PC-3 (cell line): Measurements from ENCODE around the gene PPP1R12A. TPM values are rescaled to one million over a fixed set of nuclear protein-coding genes. Genes with fewer than 3 reads are reported as not detected.
A peak's percentile ranks its signal among the peaks of the same experiment; 100 is the strongest.
"Not testable (repeated sequence)": the region's sequence is repeated elsewhere in the genome, so short reads cannot be mapped to it uniquely, and the experiment has no call there.

Experiments
- ATAC-seq: fragments of 200-7000 bp; cut with Tn5 transposase; 2 replicates; pipeline ENCODE4 v1.9.1; 2020; ENCODE audit warnings: mild to moderate bottlenecking, moderate library complexity
- BruUV-seq: library from RNA; stranded (reverse); fragments of 400-500 nt; replicated peaks from 2 replicates; lab custom pipeline; 2021; lab: Mats Ljungman, UMichigan
- CTCF ChIA-PET: fragments of 300-600 bp; sonication (Branson Sonifier 250); formaldehyde crosslinking; loops from one replicate; lab custom pipeline; 2022; ENCODE audit warnings: antibody characterized with exemption; lab: Charles Lee
- POLR2A ChIA-PET: fragments of 300-600 bp; sonication (Branson Sonifier 250); formaldehyde crosslinking; loops from one replicate; lab custom pipeline; 2022; ENCODE audit warnings: antibody characterized with exemption; ENCODE audit not compliant: unreplicated experiment; lab: Charles Lee
- DNase-seq: peaks from one replicate; pipeline ENCODE4 v3.0.0-alpha.2; 2015
- H2AFZ ChIP-seq: fragments of 300-600 bp; sonication (generic); 2 replicates; pipeline ENCODE4 v1.6.0; 2016; ENCODE audit warnings: antibody characterized with exemption, low read length
- H3F3A ChIP-seq: fragments of 300-600 bp; sonication (generic); one replicate; pipeline ENCODE4 v1.6.0; 2017; ENCODE audit warnings: antibody characterized with exemption, low read length, control low read depth, mild to moderate bottlenecking; ENCODE audit not compliant: unreplicated experiment
- H3K27ac ChIP-seq: fragments of 300-600 bp; sonication (generic); 2 replicates; pipeline ENCODE4 v1.5.1; 2016; ENCODE audit warnings: mild to moderate bottlenecking, low read length
- H3K27me3 ChIP-seq: fragments of 300-600 bp; sonication (generic); 2 replicates; pipeline ENCODE4 v1.6.1; 2016; ENCODE audit warnings: low read length, mixed read lengths
- H3K36me3 ChIP-seq: fragments of 300-600 bp; sonication (generic); 2 replicates; pipeline ENCODE4 v1.6.1; 2016; ENCODE audit warnings: low read depth, mixed run types, low read length, mixed read lengths
- H3K4me1 ChIP-seq: fragments of 300-600 bp; sonication (generic); 2 replicates; pipeline ENCODE4 v1.5.1; 2016; ENCODE audit warnings: low read length; ENCODE audit not compliant: insufficient read depth
- H3K4me2 ChIP-seq: fragments of 300-600 bp; sonication (generic); 2 replicates; pipeline ENCODE4 v1.6.0; 2016; ENCODE audit warnings: low read length
- H3K4me3 ChIP-seq: fragments of 300-600 bp; sonication (generic); 2 replicates; pipeline ENCODE4 v1.5.1; 2016; ENCODE audit warnings: mild to moderate bottlenecking, low read length, mixed read lengths
- H3K79me2 ChIP-seq: fragments of 300-600 bp; sonication (generic); 2 replicates; pipeline ENCODE4 v1.6.1; 2017; ENCODE audit warnings: low read length, mixed read lengths
- H3K9ac ChIP-seq: fragments of 300-600 bp; sonication (generic); 2 replicates; pipeline ENCODE4 v1.6.0; 2016; ENCODE audit warnings: mild to moderate bottlenecking, low read length
- H3K9me2 ChIP-seq: fragments of 300-600 bp; sonication (generic); replicated peaks from 2 replicates; pipeline ENCODE4 v1.6.1; 2016; ENCODE audit warnings: mixed run types, low read length, mixed read lengths
- H3K9me3 ChIP-seq: fragments of 300-600 bp; sonication (generic); 2 replicates; pipeline ENCODE4 v1.6.1; 2016; ENCODE audit warnings: low read length, mixed read lengths
- H4K20me1 ChIP-seq: fragments of 300-600 bp; sonication (generic); 2 replicates; pipeline ENCODE4 v1.6.1; 2016; ENCODE audit warnings: low read length, mixed read lengths
- EZH2 ChIP-seq: fragments of 300-600 bp; sonication (generic); IDR thresholded peaks from one replicate; pipeline ENCODE4 v1.6.1; 2017; ENCODE audit warnings: antibody characterized with exemption, mild to moderate bottlenecking, low read length; ENCODE audit not compliant: unreplicated experiment
- EZH2phosphoT487 ChIP-seq: fragments of 300-600 bp; sonication (generic); IDR thresholded peaks from 2 replicates; pipeline ENCODE4 v1.6.1; 2018; ENCODE audit warnings: mild to moderate bottlenecking, antibody characterized with exemption, low read length, borderline replicate concordance
- intact Hi-C: fragments of 100-400 bp; cut with micrococcal nuclease; formaldehyde crosslinking; loops from 2 replicates; pipeline ENCODE4 v1.9.0; 2023
- total RNA-seq: library from RNA; depleted of rRNA; stranded (reverse); fragments of >200 nt; gene quantifications from 2 replicates; pipeline ENCODE4 v1.2.3, GENCODE V29; 2014
- TF ChIP-seq, protein P1 (sequence below): fragments of 300-600 bp; sonication (generic); conservative IDR thresholded peaks from 2 replicates; pipeline ENCODE4 v1.5.1; 2017; ENCODE audit warnings: antibody characterized with exemption, low read depth, mild to moderate bottlenecking, low read length

Gene PPP1R12A
- total RNA-seq, 1 experiment from 2014 or later: 43.2 TPM

- peaks cover 21% of the 10 kb centered on the region; the same call in 1 of the 2 replicates for H4K20me1 ChIP-seq
- H3K4me1 ChIP-seq: peaks cover 12% of the 10 kb centered on the region
- H3K9me2 ChIP-seq: no peaks in the 10 kb centered on the region
- H3F3A ChIP-seq: peaks cover 6% of the 10 kb centered on the region
- H2AFZ ChIP-seq: no peak overlapping the region
- no peak for DNase-seq
- no TSS peak for BruUV-seq
- no peak overlapping the region for H3K27ac ChIP-seq
- H3K4me2 ChIP-seq: no peak overlapping the region
- H3K9ac ChIP-seq: no peak overlapping the region
- no peaks in the 10 kb centered on the region for H3K36me3 ChIP-seq
- no peak for ATAC-seq
- no peaks in the 10 kb centered on the region for H3K27me3 ChIP-seq
- intact Hi-C loops: loop anchor here (5.0 to 10.0 kb wide), 3 partner anchors 158 to 383 kb away; no protein-coding TSS in a partner anchor
- H3K9me3 ChIP-seq: no peaks in the 10 kb centered on the region
- POLR2A ChIA-PET: no interaction called here
- H3K4me3 ChIP-seq: no peak overlapping the region
- TF ChIP-seq, protein P1, sequence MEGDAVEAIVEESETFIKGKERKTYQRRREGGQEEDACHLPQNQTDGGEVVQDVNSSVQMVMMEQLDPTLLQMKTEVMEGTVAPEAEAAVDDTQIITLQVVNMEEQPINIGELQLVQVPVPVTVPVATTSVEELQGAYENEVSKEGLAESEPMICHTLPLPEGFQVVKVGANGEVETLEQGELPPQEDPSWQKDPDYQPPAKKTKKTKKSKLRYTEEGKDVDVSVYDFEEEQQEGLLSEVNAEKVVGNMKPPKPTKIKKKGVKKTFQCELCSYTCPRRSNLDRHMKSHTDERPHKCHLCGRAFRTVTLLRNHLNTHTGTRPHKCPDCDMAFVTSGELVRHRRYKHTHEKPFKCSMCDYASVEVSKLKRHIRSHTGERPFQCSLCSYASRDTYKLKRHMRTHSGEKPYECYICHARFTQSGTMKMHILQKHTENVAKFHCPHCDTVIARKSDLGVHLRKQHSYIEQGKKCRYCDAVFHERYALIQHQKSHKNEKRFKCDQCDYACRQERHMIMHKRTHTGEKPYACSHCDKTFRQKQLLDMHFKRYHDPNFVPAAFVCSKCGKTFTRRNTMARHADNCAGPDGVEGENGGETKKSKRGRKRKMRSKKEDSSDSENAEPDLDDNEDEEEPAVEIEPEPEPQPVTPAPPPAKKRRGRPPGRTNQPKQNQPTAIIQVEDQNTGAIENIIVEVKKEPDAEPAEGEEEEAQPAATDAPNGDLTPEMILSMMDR: no peak
- CTCF ChIA-PET: no interaction called here
- peaks cover 100% of the 10 kb centered on the region for H3K79me2 ChIP-seq
These were observed 50.4 kb downstream of the PPP1R12A start for GRCh38 chr12:79884401-79885006.

- Histone ChIP-seq H3K4me1 (peaks cover 12% of the 10 kb centered on the region), H2AFZ (no peak overlapping the region), H3K27me3 (no peaks in the 10 kb centered on the region), H4K20me1 (peaks cover 22% of the 10 kb centered on the region; the same call in 1 of the 2 replicates), H3K36me3 (no peaks in the 10 kb centered on the region), H3K4me2 (no peak overlapping the region), H3K9me2 (no peaks in the 10 kb centered on the region), H3K4me3 (no peak overlapping the region), H3K27ac (no peak overlapping the region), H3K9ac (no peak overlapping the region), H3F3A (peaks cover 6% of the 10 kb centered on the region), H3K79me2 (peaks cover 99% of the 10 kb centered on the region), H3K9me3 (no peaks in the 10 kb centered on the region)
- peak; percentile 64 for DNase-seq
- peak; percentile 81 for ATAC-seq
- no TSS peak for BruUV-seq
- ChIA-PET CTCF (no interaction called here), POLR2A (no interaction called here)
- TF ChIP-seq, protein P1: no peak
- TF ChIP-seq EZH2phosphoT487 (no peak), EZH2 (no peak)
- intact Hi-C loops: loop anchor here (10.0 kb wide), 1 partner anchor 328 kb away; no protein-coding TSS in a partner anchor
These were observed 51.7 kb downstream of the PPP1R12A start for GRCh38 chr12:79883216-79883615.

DNA sequence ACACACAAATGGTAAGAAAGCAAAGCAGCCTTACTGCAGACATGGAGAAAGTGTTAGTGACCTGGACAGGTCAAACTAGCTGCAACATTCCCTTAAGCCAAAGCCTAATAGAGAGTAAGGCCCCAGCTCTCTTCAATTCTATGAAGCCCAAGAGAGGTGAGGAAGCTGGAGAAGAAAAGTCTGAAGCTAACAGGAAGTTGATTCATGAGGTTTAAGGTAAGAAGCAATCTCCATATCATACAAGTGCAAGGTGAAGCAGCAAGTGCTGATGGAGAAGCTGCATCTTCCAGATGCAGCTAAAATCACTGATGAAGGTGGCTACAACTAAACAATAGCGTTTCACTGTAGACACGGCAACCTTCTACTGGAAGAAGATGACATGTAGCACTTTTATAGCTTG is 53.5 kb downstream of the PPP1R12A start:
- H4K20me1 ChIP-seq: peaks cover 19% of the 10 kb centered on the region; the same call in 1 of the 2 replicates
- no peaks in the 10 kb centered on the region for H3F3A ChIP-seq
- no peak overlapping the region for H3K4me3 ChIP-seq
- H3K9me3 ChIP-seq: no peaks in the 10 kb centered on the region
- no peaks in the 10 kb centered on the region for H3K9me2 ChIP-seq
- peaks cover 12% of the 10 kb centered on the region for H3K4me1 ChIP-seq
- H3K27ac ChIP-seq: no peak overlapping the region
- H3K4me2 ChIP-seq: no peak overlapping the region
- no TSS peak for BruUV-seq
- POLR2A ChIA-PET: no interaction called here
- no peaks in the 10 kb centered on the region for H3K36me3 ChIP-seq
- TF ChIP-seq EZH2: no peak
- TF ChIP-seq, protein P1: no peak
- TF ChIP-seq EZH2phosphoT487: no peak
- no peaks in the 10 kb centered on the region for H3K27me3 ChIP-seq
- ATAC-seq (no peak), DNase-seq (no peak)
- peaks cover 97% of the 10 kb centered on the region for H3K79me2 ChIP-seq
- no peak overlapping the region for H3K9ac ChIP-seq
- H2AFZ ChIP-seq: no peak overlapping the region
- CTCF ChIA-PET: no interaction called here
- intact Hi-C loops: loop anchor here (10.0 kb wide), 1 partner anchor 327 kb away; no protein-coding TSS in a partner anchor

- H3F3A ChIP-seq, H3K9ac ChIP-seq, BruUV-seq, DNase-seq, CTCF ChIA-PET, H3K4me3 ChIP-seq, POLR2A ChIA-PET, H3K9me3 ChIP-seq, H3K9me2 ChIP-seq, H3K36me3 ChIP-seq, H3K4me1 ChIP-seq, H3K27me3 ChIP-seq, H2AFZ ChIP-seq, H3K4me2 ChIP-seq, ATAC-seq, H3K27ac ChIP-seq, intact Hi-C loops: not testable (repeated sequence)
- peaks cover 87% of the 10 kb centered on the region for H3K79me2 ChIP-seq
- H4K20me1 ChIP-seq: peaks cover 18% of the 10 kb centered on the region; the same call in 1 of the 2 replicates
These were observed 56.4 kb downstream of the PPP1R12A start for GRCh38 chr12:79878506-79878905.
